IPS-NIHi7 (cell line): Measurements from ENCODE around the gene TMEM45A.
"Not testable (repeated sequence)": the region's sequence is repeated elsewhere in the genome, so short reads cannot be mapped to it uniquely, and the experiment has no call there.

Experiments used
- DNase-seq: peaks from one replicate; pipeline ENCODE4 v3.0.0; 2012; ENCODE audit warnings: mixed read lengths; ENCODE audit errors: extremely low spot score

Gene TMEM45A

GRCh38 chr3:100483529-100483928, 8.9 kb upstream of the TMEM45A start:
- DNase-seq = no peak

- DNase-seq = no peak
Observed at GRCh38 chr3:100486808-100487207, 5.6 kb upstream of the TMEM45A start.

GRCh38 chr3:100489118-100489517, 3.3 kb upstream of the TMEM45A start:
- no peak for DNase-seq

- no peak for DNase-seq
Observed at GRCh38 chr3:100496711-100497261, 4.4 kb downstream of the TMEM45A start.

GRCh38 chr3:100499651-100500050, 7.2 kb downstream of the TMEM45A start:
- no peak for DNase-seq

GRCh38 chr3:100500320-100500880, 8.0 kb downstream of the TMEM45A start:
- no peak for DNase-seq

GRCh38 chr3:100503448-100503847, 11.0 kb downstream of the TMEM45A start:
- no peak for DNase-seq

- no peak for DNase-seq
Observed at GRCh38 chr3:100506355-100506754, 13.9 kb downstream of the TMEM45A start.

GRCh38 chr3:100509818-100510217, 17.4 kb downstream of the TMEM45A start:
- DNase-seq = not testable (repeated sequence)

GRCh38 chr3:100516232-100516631, 23.8 kb downstream of the TMEM45A start:
- no peak for DNase-seq

GRCh38 chr3:100516838-100517237, 24.4 kb downstream of the TMEM45A start:
- DNase-seq = no peak

GRCh38 chr3:100517276-100517675, 24.9 kb downstream of the TMEM45A start:
- no peak for DNase-seq

GRCh38 chr3:100518244-100518643, 25.8 kb downstream of the TMEM45A start:
- peak; percentile 1 for DNase-seq

GRCh38 chr3:100518983-100519382, 26.6 kb downstream of the TMEM45A start:
- peak; percentile 3 for DNase-seq

- DNase-seq = no peak
Observed at GRCh38 chr3:100521439-100521845, 29.0 kb downstream of the TMEM45A start.

- DNase-seq = peak; percentile 0
Observed at GRCh38 chr3:100522125-100522524, 29.7 kb downstream of the TMEM45A start.

- DNase-seq = no peak
Observed at GRCh38 chr3:100523050-100523760, 30.8 kb downstream of the TMEM45A start.

GRCh38 chr3:100525753-100526612, 33.6 kb downstream of the TMEM45A start:
- DNase-seq = peak; percentile 45

- no peak for DNase-seq
Observed at GRCh38 chr3:100526613-100527346, 34.4 kb downstream of the TMEM45A start.

GRCh38 chr3:100527347-100527735, 34.9 kb downstream of the TMEM45A start:
- DNase-seq = no peak

- no peak for DNase-seq
Observed at GRCh38 chr3:100531093-100531492, 38.7 kb downstream of the TMEM45A start.

GRCh38 chr3:100532411-100532810, 40.0 kb downstream of the TMEM45A start:
- DNase-seq = peak; percentile 1
